NCI-H2081 treated with DMSO at 0.1 percent for 48 hours (cell line): ENCODE results near the gene ENTREP1.
"Not testable (repeated sequence)": the region's sequence is repeated elsewhere in the genome, so short reads cannot be mapped to it uniquely, and the experiment has no call there.

Experiments
- DNase-seq: peaks from one replicate; lab custom pipeline; 2025; lab: John Stamatoyannopoulos, UW

ENTREP1 gene, protein sequence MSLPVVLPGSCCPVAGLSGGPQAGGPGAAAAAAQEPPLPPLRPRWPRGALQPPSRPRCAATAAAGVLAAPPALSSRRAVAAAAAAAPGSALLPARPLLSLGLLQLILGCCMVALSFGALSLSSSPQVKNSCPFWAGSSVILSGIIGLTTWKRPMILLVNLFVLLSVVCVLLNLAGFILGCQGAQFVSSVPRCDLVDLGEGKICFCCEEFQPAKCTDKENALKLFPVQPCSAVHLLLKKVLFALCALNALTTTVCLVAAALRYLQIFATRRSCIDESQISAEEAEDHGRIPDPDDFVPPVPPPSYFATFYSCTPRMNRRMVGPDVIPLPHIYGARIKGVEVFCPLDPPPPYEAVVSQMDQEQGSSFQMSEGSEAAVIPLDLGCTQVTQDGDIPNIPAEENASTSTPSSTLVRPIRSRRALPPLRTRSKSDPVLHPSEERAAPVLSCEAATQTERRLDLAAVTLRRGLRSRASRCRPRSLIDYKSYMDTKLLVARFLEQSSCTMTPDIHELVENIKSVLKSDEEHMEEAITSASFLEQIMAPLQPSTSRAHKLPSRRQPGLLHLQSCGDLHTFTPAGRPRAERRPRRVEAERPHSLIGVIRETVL

DNA sequence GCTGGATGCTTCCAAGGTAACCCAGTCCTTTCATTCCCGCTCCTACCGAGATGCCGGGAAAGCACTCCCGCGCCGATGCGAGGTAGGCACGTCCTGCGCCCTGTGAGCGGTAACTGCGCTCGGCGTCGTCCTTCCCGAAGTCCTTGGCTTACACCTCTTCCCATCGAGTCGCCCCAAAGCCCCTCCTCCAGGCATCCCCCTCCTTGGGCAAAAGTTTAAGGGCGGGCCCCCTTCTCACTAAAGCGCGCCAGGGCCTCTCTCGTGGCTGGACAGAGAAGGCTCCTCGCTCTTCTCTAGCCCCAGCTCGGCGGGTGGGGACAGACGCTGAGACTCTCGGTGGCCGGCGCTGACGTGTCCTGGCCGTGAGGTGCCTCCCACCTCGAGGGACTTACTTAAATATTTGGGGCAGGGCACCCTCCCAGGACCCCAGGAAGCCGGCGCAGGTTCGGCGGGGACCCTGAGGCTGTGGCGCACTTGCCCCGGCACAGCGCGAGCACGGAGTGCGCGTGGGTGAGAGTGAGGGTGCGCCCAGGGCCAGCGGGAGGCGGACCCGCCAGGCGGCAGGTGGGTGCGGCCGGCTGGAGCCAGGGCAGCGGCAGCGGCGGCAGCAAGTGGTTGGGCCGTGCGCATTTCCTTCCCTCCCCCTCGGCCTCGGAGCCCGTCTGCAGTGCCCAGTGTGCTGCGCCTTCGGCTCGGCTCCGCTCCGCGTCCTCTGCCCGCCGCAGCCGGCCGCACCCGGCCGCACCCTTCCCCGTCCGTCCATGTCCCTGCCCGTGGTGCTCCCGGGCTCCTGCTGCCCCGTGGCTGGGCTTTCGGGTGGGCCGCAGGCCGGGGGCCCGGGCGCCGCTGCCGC lies at the start of gene ENTREP1:
Gene ENTREP1 (plus strand): TSS at position 667 of the 853 bp plus-strand sequence. CDS start 95 bp downstream, at position 762.
- DNase-seq, result no peak

DNA sequence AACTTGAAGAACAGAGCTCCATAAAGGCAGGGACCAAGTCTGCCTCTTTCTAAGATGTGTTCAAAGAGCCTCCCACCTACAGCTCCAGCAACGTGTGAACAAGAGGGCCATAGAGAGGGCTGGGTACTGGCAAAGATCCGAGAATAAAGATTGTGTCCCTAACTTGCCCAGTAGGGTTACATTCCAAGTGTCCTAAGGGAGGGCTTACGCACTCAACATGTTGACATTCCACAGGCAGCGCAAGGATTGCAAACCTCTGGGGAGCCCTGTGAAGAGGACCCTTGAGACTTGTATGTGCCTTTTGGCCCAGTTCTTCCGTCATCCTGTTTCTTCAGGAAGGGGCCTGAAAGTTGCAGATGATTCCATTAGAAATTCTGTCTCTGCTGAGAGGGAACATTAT lies 48.2 kb upstream of the ENTREP1 start:
- no peak for DNase-seq

DNA sequence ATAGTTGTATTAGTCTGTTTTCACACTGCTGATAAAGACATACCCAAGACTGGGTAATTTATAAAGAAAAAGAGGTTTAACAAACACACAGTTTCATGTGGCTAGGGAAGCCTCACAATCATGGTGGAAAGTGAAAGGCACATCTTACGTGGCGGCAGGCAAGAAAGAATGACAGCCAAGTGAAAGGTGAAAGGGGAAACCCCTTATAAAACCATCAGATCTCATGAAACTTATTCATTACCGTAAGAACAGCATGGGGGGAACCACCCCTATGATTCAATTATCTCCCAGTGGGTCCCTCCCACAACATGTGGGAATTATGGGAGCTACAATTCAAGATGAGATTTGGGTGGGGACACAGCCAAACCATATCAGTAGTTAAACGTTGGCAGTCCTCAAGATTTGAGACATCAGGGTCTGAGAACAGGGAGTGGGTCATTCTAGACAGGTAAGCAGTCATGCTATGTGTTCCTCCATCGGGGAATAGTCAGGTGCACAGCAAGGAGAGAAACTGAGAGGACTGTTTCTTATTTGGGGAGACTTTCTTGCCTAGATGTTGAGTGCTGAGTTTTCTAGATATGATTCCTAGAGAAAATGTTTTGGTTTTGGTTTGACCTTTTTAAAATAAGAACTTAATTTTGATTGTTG lies 45.8 kb upstream of the ENTREP1 start:
- DNase-seq, result no peak

DNA sequence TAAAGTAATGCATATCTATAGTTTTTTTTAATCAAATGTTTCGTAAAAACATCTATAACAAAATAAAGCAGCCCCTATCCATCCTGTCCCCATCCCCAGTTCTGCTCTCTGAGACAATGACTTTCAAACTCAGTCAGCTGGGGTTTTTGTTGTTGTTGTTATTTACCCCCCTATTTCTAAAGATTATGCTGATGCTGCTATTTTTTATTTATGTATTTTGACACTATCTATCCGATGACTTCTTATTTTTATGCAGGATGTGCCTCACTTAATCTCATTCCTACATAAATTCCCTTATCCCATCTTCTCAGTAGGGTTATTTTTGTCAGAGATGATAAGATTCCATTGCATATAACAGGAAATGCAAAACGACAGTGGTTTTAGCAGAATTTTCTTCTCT lies 45.3 kb upstream of the ENTREP1 start:
- no peak for DNase-seq

- DNase-seq, result no peak
These were observed 42.0 kb upstream of the ENTREP1 start for GRCh38 chr9:69283003-69283402.

DNA sequence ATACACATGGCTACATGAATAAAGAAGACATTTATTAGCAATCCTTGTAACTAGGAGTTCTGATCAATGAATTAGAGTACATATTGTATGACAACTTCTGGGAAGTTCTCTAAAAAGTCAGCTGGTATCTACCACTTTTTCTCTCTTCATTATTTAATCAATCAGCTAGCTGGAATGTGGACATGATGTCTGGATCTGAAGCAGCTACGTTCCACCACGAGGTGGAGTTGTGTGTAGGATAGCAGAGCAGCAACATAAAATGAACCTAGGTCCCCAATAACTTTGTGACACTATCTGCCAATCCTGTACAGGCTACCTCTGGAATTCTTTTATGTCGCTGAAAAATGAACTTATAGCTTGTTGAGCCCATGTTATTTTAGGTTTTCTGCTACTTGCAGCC lies 32.9 kb upstream of the ENTREP1 start:
- no peak for DNase-seq

GRCh38 chr9:69293156-69293555 lies 31.9 kb upstream of the ENTREP1 start:
- no peak for DNase-seq

DNA sequence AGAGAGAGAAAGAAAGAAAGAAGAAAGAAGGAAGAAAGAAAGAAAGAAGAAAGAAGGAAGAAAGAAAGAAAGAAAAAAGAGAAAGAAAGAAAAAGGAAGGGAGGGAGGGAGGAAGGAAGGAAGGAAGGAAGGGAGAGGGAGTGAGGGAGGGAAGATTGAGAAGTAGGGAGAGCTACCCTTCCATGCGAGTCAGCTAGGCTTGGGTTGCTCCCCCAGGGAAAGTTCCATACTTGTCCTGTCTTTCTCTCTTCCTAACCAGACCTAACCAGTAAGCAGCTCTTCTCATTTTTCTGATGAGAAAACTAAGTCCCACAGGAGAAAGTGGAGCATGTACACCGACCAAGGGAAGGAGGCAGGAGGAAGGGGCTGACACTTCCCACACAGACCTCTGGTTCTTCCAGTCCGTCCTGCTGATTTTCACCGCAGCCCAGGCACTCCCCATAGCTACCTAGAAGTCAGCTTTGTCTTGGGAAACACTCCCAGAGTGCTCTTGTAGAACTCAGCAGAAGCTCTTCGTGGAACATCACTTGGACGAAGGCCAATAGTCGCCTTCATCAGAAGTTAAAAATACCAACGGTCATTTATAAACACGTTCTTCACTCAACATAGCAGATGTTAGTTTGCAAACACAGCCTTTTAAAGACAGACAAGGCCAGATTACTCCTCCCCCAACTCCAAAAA lies 29.0 kb upstream of the ENTREP1 start:
- no peak for DNase-seq

DNA sequence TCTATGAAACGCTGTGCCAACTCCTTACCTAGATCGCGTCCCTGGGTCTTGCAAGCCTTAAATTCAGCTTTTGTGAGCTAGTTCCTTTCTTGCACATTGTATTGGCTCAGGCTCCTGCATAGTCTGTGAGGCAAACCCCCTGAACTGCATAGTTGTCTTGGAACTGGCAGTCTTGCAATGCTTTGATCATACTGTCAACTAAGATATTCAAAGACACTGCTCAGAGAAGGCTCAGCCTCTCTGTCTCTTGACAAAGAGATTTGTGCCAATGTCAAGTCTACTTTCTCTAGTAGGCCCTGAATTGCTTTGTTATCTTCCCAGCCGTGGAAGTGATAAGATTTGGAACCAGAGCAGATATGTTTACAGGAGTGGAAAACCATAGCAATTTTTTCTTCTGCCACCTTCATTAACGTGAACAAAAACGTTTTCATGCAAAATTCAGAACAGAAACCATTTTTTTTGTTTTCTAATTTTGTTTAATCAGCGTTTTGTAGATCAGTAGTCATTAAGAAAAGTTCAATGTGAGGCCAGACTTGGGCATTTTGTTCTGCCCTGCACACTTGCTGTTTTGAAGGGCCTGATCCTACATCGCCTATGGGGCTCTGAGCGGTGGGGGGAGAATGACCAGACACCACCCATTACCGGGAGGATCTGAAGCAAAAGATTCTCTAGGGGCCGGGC lies 27.6 kb upstream of the ENTREP1 start:
- DNase-seq, result no peak

GRCh38 chr9:69299315-69299714 lies 25.7 kb upstream of the ENTREP1 start:
- DNase-seq, result no peak

- no peak for DNase-seq
These were observed 25.2 kb upstream of the ENTREP1 start for GRCh38 chr9:69299826-69300225.

GRCh38 chr9:69303331-69303730 lies 21.7 kb upstream of the ENTREP1 start:
- DNase-seq, result no peak

DNA sequence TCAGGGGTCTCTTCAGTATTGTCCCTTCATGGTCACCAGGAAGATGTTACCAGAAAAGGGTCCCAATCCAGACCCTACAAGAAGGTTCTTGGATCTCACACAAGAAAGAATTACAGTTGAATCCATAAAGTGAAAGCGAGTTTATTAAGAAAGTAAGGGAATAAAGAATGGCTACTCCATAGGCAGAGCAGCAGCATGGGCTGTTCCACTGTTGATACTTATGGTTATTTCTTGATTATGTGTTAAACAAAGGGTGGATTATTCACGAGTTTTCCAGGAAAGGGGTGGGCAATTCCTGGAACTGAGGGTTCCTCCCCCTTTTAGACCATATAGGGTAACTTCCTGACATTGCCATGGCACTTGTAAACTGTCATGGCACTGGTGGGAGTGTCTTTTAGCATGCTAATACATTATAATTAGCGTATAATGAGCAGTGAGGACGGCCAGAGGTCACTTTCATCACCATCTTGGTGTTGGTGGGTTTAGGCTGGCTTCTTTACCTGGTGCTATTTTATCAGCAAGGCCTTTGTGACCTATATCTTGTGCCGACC lies 18.0 kb upstream of the ENTREP1 start:
- DNase-seq, result not testable (repeated sequence)

DNA sequence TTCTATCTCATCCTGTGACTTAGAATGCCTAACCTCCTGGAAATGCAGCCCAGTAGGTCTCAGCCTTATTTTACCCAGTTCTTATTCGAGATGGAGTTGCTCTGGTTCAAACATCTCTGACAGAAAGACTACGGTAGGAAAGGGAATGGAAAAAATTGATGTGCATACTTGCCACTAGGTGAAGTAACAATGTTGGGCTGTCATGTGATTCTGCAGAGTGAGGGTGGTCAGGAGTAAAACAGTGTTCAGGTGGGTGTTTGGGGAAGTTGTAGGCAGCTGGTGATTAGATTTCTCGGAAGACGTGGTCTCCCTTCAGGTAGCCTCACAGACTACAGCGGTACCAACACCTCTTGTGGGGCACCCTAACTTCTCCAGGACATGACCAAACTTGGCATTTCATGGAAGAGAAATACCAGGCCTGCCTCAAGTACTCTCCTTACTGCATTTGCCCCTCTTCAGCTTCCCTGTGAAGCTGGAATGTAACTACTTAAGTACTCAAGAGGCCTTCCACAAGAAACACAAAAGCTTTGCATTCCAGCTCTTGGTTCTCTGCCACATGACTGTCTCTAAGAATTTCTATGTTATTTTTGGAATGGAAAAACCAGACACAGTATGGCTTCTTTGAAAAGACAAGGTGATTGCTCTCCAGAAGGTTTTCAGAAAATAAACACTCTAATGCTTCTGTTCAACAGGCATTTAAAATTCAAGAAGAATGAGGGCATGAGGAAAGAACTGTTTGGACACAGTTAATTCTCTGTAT lies 17.4 kb upstream of the ENTREP1 start:
- no peak for DNase-seq

DNA sequence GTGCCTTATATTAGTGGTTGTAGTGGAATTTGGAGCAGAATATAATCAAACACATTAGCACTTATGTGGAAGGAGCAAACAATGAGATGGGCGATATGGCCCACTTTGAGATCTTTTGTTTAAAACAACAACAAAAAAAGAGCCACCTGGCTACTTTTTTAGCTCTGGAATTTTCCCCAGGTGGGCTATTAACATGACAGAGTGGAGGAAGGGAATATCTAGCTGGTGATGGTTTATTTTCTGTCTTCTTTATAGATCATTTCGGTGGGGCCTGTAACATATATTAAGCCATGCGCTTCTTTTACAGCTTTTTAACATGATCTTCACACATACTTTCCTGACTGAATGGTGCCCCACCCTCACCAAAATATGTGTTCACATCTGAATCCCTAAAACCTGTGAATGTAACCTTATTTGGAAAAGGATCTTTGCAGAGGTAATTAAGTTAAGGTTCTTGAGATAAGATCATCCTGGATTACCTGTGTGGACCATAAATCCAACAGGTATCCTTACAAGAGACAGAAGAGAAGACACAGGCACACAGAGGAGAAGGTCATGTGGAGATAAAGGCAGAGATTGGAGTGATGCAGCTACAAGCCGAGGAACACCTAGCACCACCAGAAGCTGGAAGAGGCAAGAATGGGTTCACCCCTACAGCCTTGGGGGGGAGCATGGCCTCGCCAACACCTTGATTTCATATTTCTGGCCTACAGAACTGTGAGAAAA lies 16.6 kb upstream of the ENTREP1 start:
- DNase-seq, result no peak

DNA sequence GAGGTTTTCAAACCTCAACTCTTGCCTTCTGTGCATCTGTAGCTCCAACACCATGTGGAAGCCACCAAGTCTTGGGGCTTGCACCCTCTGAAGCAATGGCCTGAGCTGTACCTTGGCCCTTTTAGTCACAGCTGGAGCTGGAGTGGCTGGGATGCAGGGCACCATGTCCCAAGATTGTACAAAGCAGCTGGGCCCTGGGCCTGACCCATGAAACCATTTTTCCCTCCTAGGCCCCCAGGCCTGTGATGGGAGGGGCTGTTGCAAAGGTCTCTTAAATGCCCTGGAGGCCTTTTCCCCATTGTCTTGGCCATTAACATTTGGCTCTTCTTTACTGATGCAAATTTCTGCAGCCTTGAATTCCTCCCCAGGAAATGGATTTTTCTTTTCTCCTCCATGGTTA lies 11.8 kb upstream of the ENTREP1 start:
- DNase-seq, result no peak

GRCh38 chr9:69314547-69314946 lies 10.5 kb upstream of the ENTREP1 start:
- no peak for DNase-seq

- DNase-seq, result no peak
These were observed 7.9 kb upstream of the ENTREP1 start for GRCh38 chr9:69317081-69317480.

- no peak for DNase-seq
These were observed 7.1 kb upstream of the ENTREP1 start for GRCh38 chr9:69317894-69318293.
